BLaER1 (cell line): ENCODE results near the gene PCDHGA3.
"Not testable (repeated sequence)": the region's sequence is repeated elsewhere in the genome, so short reads cannot be mapped to it uniquely, and the experiment has no call there.

ENCODE experiments used
- H3K27ac ChIP-seq: shearing (Covaris generic); formaldehyde crosslinking; 2 replicates; pipeline ENCODE4 v1.8.1; 2022
- H3K27me3 ChIP-seq: shearing (Covaris generic); formaldehyde crosslinking; 2 replicates; pipeline ENCODE4 v1.8.1; 2022
- H3K36me3 ChIP-seq: shearing (Covaris generic); formaldehyde crosslinking; 2 replicates; pipeline ENCODE4 v1.8.1; 2022
- H3K4me1 ChIP-seq: shearing (Covaris generic); formaldehyde crosslinking; 2 replicates; pipeline ENCODE4 v1.8.1; 2022
- H3K4me2 ChIP-seq: shearing (Covaris generic); formaldehyde crosslinking; 2 replicates; pipeline ENCODE4 v1.8.1; 2022
- H3K4me3 ChIP-seq: shearing (Covaris generic); formaldehyde crosslinking; 2 replicates; pipeline ENCODE4 v1.8.1; 2022
- H3K9ac ChIP-seq: shearing (Covaris generic); formaldehyde crosslinking; 2 replicates; pipeline ENCODE4 v1.8.1; 2022
- H3K9me3 ChIP-seq: shearing (Covaris generic); formaldehyde crosslinking; 2 replicates; pipeline ENCODE4 v1.8.1; 2022
- H4K20me1 ChIP-seq: shearing (Covaris generic); formaldehyde crosslinking; 2 replicates; pipeline ENCODE4 v1.8.1; 2022
- Cebpa-rat ChIP-seq: shearing (Covaris generic); IDR thresholded peaks from 2 replicates; pipeline ENCODE4 v1.8.1; 2022

The PCDHGA3 gene

DNA sequence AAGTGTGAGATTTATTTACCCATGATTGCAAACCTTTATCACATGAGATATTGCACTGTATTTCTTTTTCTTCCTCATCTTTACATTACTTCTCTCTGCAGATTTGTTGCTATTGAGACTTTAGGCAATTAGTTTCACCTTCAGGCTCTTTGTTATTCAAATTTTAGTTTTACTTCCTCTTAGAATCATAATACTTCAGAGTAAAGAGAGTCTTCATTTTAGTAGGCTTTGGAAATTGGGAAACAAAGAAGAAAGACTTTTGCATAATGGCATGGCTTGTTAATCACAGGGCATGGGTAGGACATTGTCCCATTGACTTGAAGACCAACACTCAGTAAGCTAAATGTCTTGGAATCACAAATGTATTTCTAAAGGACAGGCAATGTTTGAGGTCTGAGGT is 19.1 kb downstream of the PCDHGA3 start:
- Histone ChIP-seq H4K20me1 (no peaks in the 10 kb centered on the region), H3K36me3 (no peaks in the 10 kb centered on the region), H3K27me3 (no peaks in the 10 kb centered on the region), H3K9ac (no peak overlapping the region), H3K4me3 (no peak overlapping the region), H3K4me2 (no peak overlapping the region), H3K9me3 (peaks cover 74% of the 10 kb centered on the region), H3K4me1 (no peaks in the 10 kb centered on the region), H3K27ac (no peak overlapping the region)
- no peak for TF ChIP-seq Cebpa-rat

DNA sequence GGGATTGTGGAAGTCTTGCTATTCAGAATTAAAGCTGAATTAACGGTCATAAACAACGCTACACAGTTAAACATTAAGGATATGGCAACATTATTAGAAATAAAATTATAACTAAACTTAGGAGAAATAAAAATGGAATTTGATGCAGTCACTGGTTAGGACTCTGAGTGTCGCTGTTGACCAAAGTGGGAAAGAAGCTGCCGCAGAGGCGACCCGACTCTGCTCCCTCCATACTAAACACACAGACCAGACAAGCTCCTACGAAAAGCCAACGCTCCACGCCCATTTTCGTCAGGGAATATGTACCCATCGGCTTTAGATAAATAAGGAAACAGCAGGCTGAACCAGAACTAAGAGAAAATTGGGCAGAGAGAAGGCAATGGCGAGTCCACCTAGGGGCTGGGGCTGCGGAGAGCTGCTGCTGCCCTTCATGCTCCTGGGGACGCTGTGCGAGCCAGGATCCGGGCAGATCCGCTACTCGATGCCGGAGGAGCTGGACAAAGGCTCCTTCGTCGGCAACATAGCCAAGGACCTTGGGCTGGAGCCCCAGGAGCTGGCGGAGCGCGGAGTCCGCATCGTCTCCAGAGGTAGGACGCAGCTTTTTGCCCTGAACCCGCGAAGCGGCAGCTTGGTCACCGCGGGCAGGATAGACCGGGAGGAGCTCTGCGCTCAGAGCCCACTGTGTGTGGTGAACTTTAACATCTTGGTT is 20.5 kb downstream of the PCDHGA3 start, which contains the start of gene PCDHGA5:
PCDHGA5 (plus strand) TSS at position 211 of the 709 bp plus-strand sequence; CDS start at position 380, 169 bp downstream.
- H4K20me1 ChIP-seq: no peaks in the 10 kb centered on the region
- H3K4me1 ChIP-seq: no peaks in the 10 kb centered on the region
- no peak within 1 kb of the TSS for H3K9ac ChIP-seq
- H3K36me3 ChIP-seq: no peaks in the 10 kb centered on the region
- TF ChIP-seq Cebpa-rat: no peak
- no peak within 1 kb of the TSS for H3K4me2 ChIP-seq
- peaks cover 74% of the 10 kb centered on the region for H3K9me3 ChIP-seq
- H3K27ac ChIP-seq: no peak within 1 kb of the TSS
- H3K4me3 ChIP-seq: no peak within 1 kb of the TSS
- H3K27me3 ChIP-seq: no peaks in the 10 kb centered on the region

DNA sequence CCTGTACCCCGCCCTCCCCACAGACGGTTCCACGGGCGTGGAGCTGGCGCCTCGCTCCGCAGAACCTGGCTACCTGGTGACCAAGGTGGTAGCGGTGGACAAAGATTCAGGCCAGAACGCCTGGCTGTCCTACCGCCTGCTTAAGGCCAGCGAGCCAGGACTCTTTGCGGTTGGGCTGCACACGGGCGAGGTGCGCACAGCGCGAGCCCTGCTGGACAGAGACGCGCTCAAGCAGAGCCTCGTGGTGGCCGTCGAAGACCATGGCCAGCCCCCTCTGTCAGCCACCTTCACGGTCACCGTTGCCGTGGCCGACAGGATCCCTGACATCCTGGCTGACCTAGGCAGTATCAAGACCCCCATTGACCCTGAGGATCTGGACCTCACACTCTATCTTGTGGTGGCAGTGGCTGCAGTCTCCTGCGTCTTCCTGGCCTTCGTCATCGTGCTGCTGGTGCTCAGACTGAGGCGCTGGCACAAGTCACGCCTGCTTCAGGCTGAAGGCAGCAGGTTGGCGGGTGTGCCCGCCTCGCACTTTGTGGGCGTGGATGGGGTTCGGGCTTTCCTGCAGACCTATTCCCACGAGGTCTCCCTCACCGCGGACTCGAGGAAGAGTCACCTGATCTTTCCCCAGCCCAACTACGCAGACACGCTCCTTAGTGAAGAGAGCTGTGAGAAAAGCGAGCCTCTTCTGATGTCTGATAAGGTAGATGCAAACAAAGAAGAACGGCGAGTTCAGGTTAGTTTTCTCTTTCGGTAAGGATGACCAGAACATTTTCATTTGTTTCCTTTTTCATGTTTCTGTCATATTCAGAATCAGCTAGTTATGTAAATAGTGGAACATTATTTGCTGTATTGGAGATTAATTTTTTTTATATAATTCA is 22.6 kb downstream of the PCDHGA3 start:
- Histone ChIP-seq H3K4me3 (no peak overlapping the region), H3K9me3 (peaks cover 71% of the 10 kb centered on the region), H4K20me1 (no peaks in the 10 kb centered on the region), H3K27me3 (no peaks in the 10 kb centered on the region), H3K9ac (no peak overlapping the region), H3K27ac (no peak overlapping the region), H3K4me2 (no peak overlapping the region), H3K36me3 (no peaks in the 10 kb centered on the region), H3K4me1 (no peaks in the 10 kb centered on the region)
- no peak for TF ChIP-seq Cebpa-rat

DNA sequence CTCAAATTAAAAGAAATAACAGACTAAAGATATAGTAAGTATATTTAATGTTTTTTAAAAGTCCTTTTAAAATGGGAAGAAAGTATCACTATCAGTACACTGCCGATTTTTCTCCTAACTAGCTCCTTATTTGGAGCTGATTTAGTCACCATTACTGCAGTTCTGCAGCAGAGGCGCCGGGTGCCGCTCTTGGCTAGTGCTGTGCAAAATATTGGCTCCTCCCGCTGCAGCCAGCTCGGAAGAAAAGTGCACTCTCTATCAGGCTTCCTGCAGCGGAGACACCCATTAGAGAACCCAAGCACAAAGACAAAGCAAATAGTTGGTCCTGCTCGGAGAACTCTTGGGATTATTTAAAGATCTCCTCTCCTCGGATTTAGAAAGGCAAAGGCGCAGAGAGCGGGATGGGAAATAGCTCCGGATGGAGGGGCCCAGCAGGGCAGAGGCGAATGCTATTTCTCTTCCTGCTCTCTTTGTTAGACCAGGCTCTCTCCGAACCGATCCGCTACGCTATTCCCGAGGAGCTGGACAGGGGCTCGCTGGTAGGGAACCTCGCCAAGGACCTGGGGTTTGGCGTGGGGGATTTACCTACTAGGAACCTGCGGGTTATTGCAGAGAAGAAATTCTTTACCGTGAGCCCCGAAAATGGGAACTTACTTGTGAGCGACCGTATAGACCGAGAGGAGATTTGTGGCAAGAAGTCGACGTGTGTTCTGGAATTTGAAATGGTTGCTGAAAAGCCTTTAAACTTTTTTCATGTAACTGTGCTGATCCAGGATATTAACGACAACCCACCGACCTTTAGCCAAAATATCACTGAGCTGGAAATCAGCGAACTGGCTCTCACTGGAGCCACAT is 26.6 kb downstream of the PCDHGA3 start, which contains the start of gene PCDHGB3:
PCDHGB3 (plus strand) TSS at position 249 of the 855 bp plus-strand sequence; CDS start at position 402, 153 bp downstream.
- H3K27me3 ChIP-seq: no peaks in the 10 kb centered on the region
- no peak within 1 kb of the TSS for H3K27ac ChIP-seq
- H3K4me1 ChIP-seq: no peaks in the 10 kb centered on the region
- TF ChIP-seq Cebpa-rat: no peak
- no peaks in the 10 kb centered on the region for H4K20me1 ChIP-seq
- H3K36me3 ChIP-seq: 0 out of 2 replicates have a peak, but pooled peaks cover 7% of the 10 kb centered on the region
- no peak within 1 kb of the TSS for H3K4me3 ChIP-seq
- no peak within 1 kb of the TSS for H3K9ac ChIP-seq
- peaks cover 71% of the 10 kb centered on the region for H3K9me3 ChIP-seq
- no peak within 1 kb of the TSS for H3K4me2 ChIP-seq

DNA sequence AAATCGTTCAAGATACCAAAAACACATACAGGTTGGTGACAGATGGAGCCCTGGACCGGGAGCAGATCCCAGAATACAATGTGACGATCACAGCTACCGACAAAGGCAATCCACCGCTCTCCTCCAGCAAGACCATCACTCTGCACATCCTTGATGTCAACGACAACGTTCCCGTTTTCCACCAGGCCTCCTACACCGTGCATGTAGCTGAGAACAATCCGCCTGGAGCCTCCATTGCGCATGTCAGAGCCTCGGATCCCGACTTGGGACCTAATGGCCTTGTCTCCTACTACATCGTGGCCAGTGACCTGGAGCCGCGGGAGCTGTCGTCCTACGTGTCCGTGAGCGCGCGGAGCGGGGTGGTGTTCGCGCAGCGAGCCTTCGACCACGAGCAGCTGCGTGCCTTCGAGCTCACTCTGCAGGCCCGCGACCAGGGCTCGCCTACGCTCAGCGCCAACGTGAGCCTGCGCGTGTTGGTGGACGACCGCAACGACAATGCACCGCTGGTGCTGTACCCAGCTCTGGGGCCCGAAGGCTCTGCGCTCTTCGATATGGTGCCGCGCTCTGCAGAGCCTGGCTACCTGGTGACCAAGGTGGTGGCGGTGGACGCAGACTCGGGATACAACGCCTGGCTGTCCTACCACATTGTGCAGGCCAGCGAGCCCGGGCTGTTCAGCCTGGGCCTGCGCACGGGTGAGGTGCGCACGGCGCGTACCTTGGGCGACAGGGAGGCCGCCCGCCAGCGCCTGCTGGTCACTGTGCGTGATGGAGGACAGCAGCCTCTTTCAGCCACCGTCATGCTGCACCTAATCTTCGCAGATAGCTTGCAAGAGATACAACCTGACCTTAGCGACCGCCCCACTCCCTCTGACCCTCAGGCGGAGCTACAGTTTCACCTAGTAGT is 28.2 kb downstream of the PCDHGA3 start:
- Histone ChIP-seq H3K4me3 (no peak overlapping the region), H3K27me3 (no peaks in the 10 kb centered on the region), H3K36me3 (0 out of 2 replicates have a peak, but pooled peaks cover 7% of the 10 kb centered on the region), H3K4me1 (no peaks in the 10 kb centered on the region), H4K20me1 (no peaks in the 10 kb centered on the region), H3K9me3 (peaks cover 69% of the 10 kb centered on the region), H3K4me2 (no peak overlapping the region), H3K9ac (no peak overlapping the region), H3K27ac (no peak overlapping the region)
- TF ChIP-seq Cebpa-rat: no peak

DNA sequence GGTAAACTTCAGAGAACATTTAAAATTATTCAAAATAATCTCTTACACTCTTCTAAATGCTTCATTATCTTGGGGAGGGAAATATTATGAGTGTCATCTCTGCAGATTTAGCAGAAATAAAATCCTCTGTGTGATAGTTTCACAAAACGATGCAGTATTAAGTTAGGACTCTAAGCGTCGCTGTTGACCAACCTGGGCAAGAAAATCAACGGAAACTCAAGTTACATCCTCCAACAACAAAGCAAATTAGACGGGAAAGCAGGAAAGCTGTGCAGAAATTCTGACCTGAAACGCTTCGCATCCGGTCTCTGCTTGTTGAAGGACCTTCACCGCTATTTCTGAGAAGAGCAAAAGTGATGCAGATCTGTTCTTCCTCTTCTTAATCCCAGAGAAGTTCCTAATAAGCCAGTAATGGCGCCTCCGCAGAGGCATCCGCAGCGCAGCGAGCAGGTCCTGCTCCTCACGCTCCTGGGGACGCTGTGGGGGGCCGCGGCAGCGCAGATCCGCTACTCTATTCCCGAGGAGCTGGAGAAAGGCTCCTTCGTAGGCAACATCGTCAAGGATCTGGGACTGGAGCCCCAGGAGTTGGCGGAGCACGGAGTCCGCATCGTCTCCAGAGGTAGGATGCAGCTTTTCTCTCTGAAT is 30.2 kb downstream of the PCDHGA3 start, which contains the start of gene PCDHGA6:
PCDHGA6 (plus strand) TSS at position 219 of the 645 bp plus-strand sequence; CDS start at position 412, 193 bp downstream.
- peaks cover 73% of the 10 kb centered on the region for H3K9me3 ChIP-seq
- 0 out of 2 replicates have a peak, but pooled peaks cover 7% of the 10 kb centered on the region for H3K36me3 ChIP-seq
- no peaks in the 10 kb centered on the region for H3K27me3 ChIP-seq
- H3K27ac ChIP-seq: no peak within 1 kb of the TSS
- no peak for TF ChIP-seq Cebpa-rat
- no peaks in the 10 kb centered on the region for H3K4me1 ChIP-seq
- no peak within 1 kb of the TSS for H3K4me3 ChIP-seq
- H3K9ac ChIP-seq: no peak within 1 kb of the TSS
- no peaks in the 10 kb centered on the region for H4K20me1 ChIP-seq
- H3K4me2 ChIP-seq: no peak within 1 kb of the TSS

DNA sequence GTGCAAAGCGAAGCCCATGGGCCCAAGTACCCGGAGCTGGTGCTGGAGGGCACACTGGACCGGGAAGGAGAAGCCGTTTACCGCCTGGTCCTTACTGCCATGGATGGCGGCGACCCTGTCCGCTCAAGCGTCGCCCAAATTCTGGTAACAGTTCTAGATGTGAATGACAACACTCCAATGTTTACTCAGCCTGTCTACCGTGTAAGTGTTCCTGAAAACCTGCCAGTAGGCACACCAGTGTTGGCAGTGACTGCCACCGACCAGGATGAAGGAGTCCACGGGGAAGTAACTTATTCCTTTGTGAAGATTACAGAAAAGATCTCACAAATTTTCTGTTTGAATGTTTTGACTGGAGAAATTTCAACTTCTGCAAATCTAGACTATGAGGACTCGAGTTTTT is 31.0 kb downstream of the PCDHGA3 start:
- Histone ChIP-seq H3K27me3 (no peaks in the 10 kb centered on the region), H3K9me3 (peaks cover 73% of the 10 kb centered on the region), H3K4me2 (no peak overlapping the region), H3K4me1 (no peaks in the 10 kb centered on the region), H3K27ac (no peak overlapping the region), H3K4me3 (no peak overlapping the region), H3K9ac (no peak overlapping the region), H4K20me1 (no peaks in the 10 kb centered on the region), H3K36me3 (0 out of 2 replicates have a peak, but pooled peaks cover 7% of the 10 kb centered on the region)
- no peak for TF ChIP-seq Cebpa-rat

DNA sequence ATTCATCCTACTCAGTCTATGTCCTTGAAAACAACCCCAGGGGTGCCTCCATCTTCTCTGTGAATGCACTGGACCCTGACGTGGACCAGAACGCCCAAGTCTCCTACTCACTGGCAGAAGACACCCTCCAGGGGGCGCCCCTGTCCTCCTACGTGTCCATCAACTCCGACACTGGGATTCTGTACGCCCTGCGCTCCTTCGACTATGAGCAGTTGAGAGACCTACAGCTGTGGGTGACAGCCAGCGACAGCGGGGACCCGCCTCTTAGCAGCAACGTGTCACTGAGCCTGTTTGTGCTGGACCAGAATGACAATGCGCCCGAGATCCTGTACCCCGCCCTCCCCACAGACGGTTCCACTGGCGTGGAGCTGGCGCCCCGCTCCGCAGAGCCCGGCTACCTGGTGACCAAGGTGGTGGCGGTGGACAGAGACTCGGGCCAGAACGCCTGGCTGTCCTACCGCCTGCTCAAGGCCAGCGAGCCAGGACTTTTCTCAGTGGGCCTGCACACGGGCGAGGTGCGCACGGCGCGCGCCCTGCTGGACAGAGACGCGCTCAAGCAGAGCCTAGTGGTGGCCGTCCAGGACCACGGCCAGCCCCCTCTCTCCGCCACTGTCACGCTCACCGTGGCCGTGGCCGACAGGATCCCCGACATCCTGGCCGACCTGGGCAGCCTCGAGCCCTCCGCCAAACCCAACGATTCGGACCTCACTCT is 32.0 kb downstream of the PCDHGA3 start:
- not testable (repeated sequence) for H3K4me2 ChIP-seq, H3K27me3 ChIP-seq, H3K27ac ChIP-seq, H3K9ac ChIP-seq, H3K36me3 ChIP-seq, H3K4me3 ChIP-seq, H4K20me1 ChIP-seq, H3K4me1 ChIP-seq
- H3K9me3 ChIP-seq: peaks cover 65% of the 10 kb centered on the region
